GM23248 (cell line): Measurements from ENCODE around the gene NEFH.

Source experiments
- EZH2 ChIP-seq: fragments of 200-600 bp; sonication (generic); IDR thresholded peaks from 2 replicates; pipeline ENCODE4 v1.6.1; 2018; ENCODE audit warnings: antibody characterized with exemption, mild to moderate bottlenecking; ENCODE audit not compliant: insufficient read depth, poor library complexity, severe bottlenecking
- EZH2phosphoT487 ChIP-seq: fragments of 200-600 bp; sonication (generic); IDR thresholded peaks from 2 replicates; pipeline ENCODE4 v1.6.1; 2018; ENCODE audit warnings: antibody characterized with exemption, moderate library complexity, mild to moderate bottlenecking, low read depth; ENCODE audit not compliant: insufficient read depth

DNA sequence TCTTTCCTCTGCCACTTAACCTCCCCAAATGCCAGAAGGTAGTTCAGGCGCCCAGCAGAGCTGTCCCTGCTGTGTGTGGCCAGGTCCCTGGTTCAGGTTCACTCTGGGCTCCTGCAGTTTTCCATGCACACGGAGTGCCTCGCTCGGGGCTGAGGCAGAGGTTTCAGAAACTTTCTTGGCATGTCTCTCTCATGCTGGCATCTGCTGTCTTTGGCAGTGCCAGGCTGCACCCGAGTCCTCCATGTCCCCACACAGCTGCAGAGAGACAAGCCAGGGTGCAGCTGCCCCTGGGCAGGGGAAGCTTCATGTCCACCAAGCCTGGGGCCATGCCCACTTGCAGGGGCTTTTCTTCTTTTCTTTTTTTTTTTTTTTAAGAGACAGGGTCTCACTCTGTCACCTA is 7.0 kb upstream of the NEFH start:
- TF ChIP-seq EZH2 (no peak), EZH2phosphoT487 (no peak)
